Activated CD4-positive, alpha-beta memory T cell treated with anti-CD3 and anti-CD28 coated beads for 36 hours (primary cell): ENCODE data around the gene TOPAZ1. TPM values are rescaled to one million over a fixed set of nuclear protein-coding genes. Genes with fewer than 3 reads are reported as not detected.

Experiments
- CTCF ChIA-PET: fragments of 350-600 bp; sonication (Branson Sonifier 250); formaldehyde crosslinking; loops from one replicate; lab custom pipeline; 2021; ENCODE audit warnings: antibody characterized with exemption, inconsistent platforms; lab: Charles Lee
- POLR2A ChIA-PET: fragments of 350-600 bp; sonication (Branson Sonifier 250); formaldehyde crosslinking; loops from one replicate; lab custom pipeline; 2021; ENCODE audit warnings: antibody characterized with exemption; lab: Charles Lee
- DNase-seq: peaks from one replicate; pipeline ENCODE4 v3.0.0-alpha.2; 2020
- H3K27ac Mint-ChIP-seq: one replicate; pipeline ENCODE4 v1.8.0; 2021; ENCODE audit warnings: mixed read lengths
- H3K27me3 Mint-ChIP-seq: one replicate; pipeline ENCODE4 v1.8.0; 2021; ENCODE audit warnings: mixed read lengths
- H3K36me3 Mint-ChIP-seq: one replicate; pipeline ENCODE4 v1.8.0; 2021; ENCODE audit warnings: mixed read lengths
- H3K4me1 Mint-ChIP-seq: one replicate; pipeline ENCODE4 v1.8.0; 2021; ENCODE audit warnings: low read depth, mixed read lengths
- H3K4me3 Mint-ChIP-seq: one replicate; pipeline ENCODE4 v1.8.0; 2021; ENCODE audit warnings: mild to moderate bottlenecking, mixed read lengths
- H3K9me3 Mint-ChIP-seq: one replicate; pipeline ENCODE4 v1.8.0; 2021; ENCODE audit warnings: mixed read lengths
- intact Hi-C: fragments of 100-400 bp; cut with micrococcal nuclease; formaldehyde crosslinking; loops from one replicate; pipeline ENCODE4 v1.15.1; 2023
- total RNA-seq, 2 experiments: library from RNA; stranded (reverse); gene quantifications; one replicate each; pipeline ENCODE4 v1.2.3, GENCODE V29; 2021

Gene TOPAZ1
- total RNA-seq, 2 experiments from 2014 or later = not detected

DNA sequence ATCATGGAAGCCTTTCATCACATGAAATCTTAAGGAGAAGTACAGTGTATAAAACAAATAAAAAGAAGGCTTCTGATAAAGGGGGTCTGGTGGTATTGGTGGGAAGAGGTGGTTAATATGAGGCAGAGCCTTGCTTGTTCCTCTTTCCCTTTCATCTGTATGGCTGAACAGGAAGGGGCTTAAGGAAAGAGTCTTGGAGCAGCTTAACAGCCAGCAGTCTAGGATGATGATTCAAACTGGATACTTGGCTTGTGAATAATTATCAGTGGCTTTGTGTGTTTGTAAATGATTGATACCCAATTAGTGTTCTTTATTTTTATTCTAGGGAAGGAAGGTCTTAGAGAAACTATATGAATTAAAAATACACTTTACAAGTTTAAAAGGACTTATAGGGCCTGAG lies 67.8 kb downstream of the TOPAZ1 start:
- H3K27me3 Mint-ChIP-seq = peaks cover 6% of the 10 kb centered on the region
- no peak overlapping the region for H3K4me3 Mint-ChIP-seq
- intact Hi-C loops = no loop called here
- DNase-seq = no peak
- H3K27ac Mint-ChIP-seq = no peak overlapping the region
- no peaks in the 10 kb centered on the region for H3K4me1 Mint-ChIP-seq
- ChIA-PET POLR2A (no interaction called here), CTCF (no interaction called here)
- no peaks in the 10 kb centered on the region for H3K9me3 Mint-ChIP-seq
- H3K36me3 Mint-ChIP-seq = no peaks in the 10 kb centered on the region

DNA sequence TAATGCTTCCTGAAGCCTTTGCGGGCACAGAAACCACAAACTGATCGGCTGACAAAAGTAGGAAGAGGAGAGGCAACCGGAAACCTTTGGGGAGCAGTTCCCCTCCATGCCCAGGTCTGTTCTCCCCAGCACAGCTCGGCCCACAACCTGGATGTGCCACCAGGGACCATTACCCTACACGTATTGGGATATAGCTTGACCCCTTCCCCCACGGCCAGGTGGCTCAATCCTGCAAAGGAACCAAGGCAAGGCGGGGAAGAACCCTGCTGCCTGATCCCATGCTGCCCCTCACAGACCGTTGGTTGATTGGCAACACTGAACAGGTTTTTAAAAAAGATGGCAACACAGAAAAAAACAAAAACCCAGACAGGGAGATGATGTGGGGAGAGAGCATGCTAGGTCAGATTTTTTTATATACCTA lies 77.2 kb downstream of the TOPAZ1 start:
- POLR2A ChIA-PET = no interaction called here
- intact Hi-C loops = no loop called here
- H3K27ac Mint-ChIP-seq = no peak overlapping the region
- no peaks in the 10 kb centered on the region for H3K4me1 Mint-ChIP-seq
- H3K4me3 Mint-ChIP-seq = no peak overlapping the region
- H3K36me3 Mint-ChIP-seq = no peaks in the 10 kb centered on the region
- H3K27me3 Mint-ChIP-seq = peaks cover 6% of the 10 kb centered on the region
- H3K9me3 Mint-ChIP-seq = no peaks in the 10 kb centered on the region
- CTCF ChIA-PET = no interaction called here
- no peak for DNase-seq

DNA sequence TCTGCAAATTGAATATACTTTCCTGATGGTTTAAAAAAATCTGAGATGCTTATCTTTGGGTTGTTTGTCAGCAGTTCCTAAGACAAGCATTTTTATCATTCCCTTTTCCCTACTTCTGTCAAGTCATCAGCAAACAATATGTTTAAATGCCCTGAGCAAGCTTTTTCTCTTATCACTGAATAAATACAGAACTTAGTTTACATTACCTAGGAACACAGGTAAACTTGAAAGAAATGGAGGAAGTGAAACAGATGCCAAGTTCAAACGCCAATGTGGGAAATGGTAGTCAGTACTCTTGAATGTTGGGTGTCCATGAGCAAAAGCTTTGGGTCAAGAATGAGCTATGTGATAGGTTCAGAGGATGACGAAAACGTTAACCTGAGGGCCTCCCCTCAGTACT lies 79.6 kb downstream of the TOPAZ1 start:
- no peak for DNase-seq
- POLR2A ChIA-PET = no interaction called here
- Mint-ChIP-seq H3K4me1 (no peaks in the 10 kb centered on the region), H3K9me3 (no peaks in the 10 kb centered on the region), H3K36me3 (no peaks in the 10 kb centered on the region), H3K4me3 (no peak overlapping the region), H3K27ac (no peak overlapping the region), H3K27me3 (peaks cover 10% of the 10 kb centered on the region)
- intact Hi-C loops = loop anchor here (5.0 kb wide), 2 partner anchors 191 to 211 kb away; no protein-coding TSS in a partner anchor
- CTCF ChIA-PET = interaction anchor here (1.4 to 3.0 kb wide), 2 partner anchors 8 to 211 kb away, joined by 5 to 13 read pairs; no protein-coding TSS in a partner anchor

DNA sequence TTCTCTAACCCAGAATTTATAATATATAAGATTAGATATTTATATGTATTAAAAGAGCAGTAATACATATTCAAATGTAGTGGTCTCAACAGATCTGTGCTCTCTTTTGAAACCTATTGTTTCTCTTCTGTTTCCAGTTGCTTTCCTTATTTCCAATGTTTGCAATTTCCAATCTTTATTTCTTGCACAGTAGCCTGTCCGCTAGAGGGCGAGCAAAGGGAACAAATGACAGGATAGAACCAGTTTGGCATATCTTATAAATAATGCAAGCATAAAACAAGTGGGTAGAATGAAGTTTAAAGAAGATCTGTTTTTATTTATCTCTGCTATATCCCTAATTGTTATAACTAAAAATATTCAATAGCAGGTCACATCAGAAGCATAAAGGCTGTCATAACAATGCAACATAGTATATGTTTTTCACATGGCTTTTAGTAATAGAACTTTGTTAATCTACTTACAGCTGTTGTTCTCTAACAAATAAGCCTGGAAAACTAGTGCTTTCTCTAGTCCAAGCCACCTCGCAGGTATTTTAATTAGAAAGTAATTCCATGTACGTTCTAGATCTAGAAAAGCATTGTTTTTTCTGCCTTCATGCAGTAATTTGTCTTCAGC lies 81.8 kb downstream of the TOPAZ1 start:
- POLR2A ChIA-PET = no interaction called here

DNA sequence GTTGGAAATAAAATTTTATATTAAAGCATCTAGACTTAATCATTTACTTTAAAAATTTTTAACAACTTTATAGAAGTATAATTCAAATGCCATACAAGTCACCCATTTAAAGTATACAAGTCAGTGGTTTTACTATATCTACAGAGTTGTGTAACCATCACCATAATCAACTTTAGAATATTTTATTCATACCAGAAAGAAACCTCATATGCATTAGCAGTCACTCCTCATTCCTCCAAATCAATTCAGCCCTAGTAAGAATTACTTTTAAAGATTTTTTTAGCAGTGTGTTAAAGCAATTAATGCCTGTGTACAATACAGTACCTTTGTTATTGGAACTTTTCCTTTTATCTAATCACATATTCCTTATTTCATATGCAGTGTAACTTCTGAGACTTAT lies 82.9 kb downstream of the TOPAZ1 start:
- intact Hi-C loops = loop anchor here (5.0 kb wide), 2 partner anchors 188 to 208 kb away; no protein-coding TSS in a partner anchor
- ChIA-PET POLR2A (no interaction called here), CTCF (interaction anchor here (1.0 to 2.3 kb wide), 5 partner anchors 11 to 590 kb away, joined by 4 to 10 read pairs (median 4); partner anchors contain the start of gene TCAIM)
- no peaks in the 10 kb centered on the region for H3K4me1 Mint-ChIP-seq
- peaks cover 8% of the 10 kb centered on the region for H3K27me3 Mint-ChIP-seq
- H3K4me3 Mint-ChIP-seq = no peak overlapping the region
- no peaks in the 10 kb centered on the region for H3K36me3 Mint-ChIP-seq
- no peak for DNase-seq
- no peaks in the 10 kb centered on the region for H3K9me3 Mint-ChIP-seq
- H3K27ac Mint-ChIP-seq = no peak overlapping the region

More for the DNA sequence above, 81.8 kb downstream of the TOPAZ1 start:
- CTCF ChIA-PET = interaction anchor here (0.6 to 3.0 kb wide), 13 partner anchors 8 to 591 kb away, joined by 3 to 13 read pairs (median 4); partner anchors contain the start of genes TCAIM and ZNF502
- Mint-ChIP-seq H3K4me3 (no peak overlapping the region), H3K36me3 (no peaks in the 10 kb centered on the region), H3K27ac (no peak overlapping the region), H3K27me3 (peaks cover 6% of the 10 kb centered on the region), H3K9me3 (no peaks in the 10 kb centered on the region), H3K4me1 (no peaks in the 10 kb centered on the region)
- intact Hi-C loops = loop anchor here (5.0 kb wide), 2 partner anchors 189 to 209 kb away; no protein-coding TSS in a partner anchor
- peak; percentile 65 for DNase-seq

DNA sequence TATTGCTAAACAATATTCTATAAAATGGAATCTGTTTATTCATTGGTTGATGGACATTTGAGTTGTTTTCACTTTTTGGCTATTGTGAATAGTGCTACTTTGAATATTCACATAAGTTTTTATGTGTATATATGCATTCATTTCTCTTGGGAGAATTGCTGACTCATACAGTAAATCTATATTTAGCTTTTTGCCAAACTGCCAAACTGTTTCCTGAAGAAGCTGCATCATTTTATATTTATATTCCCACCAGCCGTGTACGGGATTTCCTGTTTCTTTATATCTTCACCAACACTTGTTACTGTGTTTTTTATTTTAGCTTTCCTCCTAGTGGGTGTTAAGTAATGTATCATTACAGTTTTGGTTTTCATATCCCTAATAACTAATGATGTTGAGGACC lies 84.3 kb downstream of the TOPAZ1 start:
- ChIA-PET POLR2A (interaction anchor here (0.7 kb wide), 1 partner anchor 94 kb away, joined by 3 read pairs; no protein-coding TSS in a partner anchor), CTCF (interaction anchor here (0.7 kb wide), 1 partner anchor 55 kb away, joined by 3 read pairs; no protein-coding TSS in a partner anchor)
- no peak overlapping the region for H3K27ac Mint-ChIP-seq
- H3K4me3 Mint-ChIP-seq = no peak overlapping the region
- no peak for DNase-seq
- no peaks in the 10 kb centered on the region for H3K9me3 Mint-ChIP-seq
- H3K36me3 Mint-ChIP-seq = no peaks in the 10 kb centered on the region
- intact Hi-C loops = no loop called here
- H3K27me3 Mint-ChIP-seq = peaks cover 14% of the 10 kb centered on the region
- H3K4me1 Mint-ChIP-seq = no peaks in the 10 kb centered on the region

DNA sequence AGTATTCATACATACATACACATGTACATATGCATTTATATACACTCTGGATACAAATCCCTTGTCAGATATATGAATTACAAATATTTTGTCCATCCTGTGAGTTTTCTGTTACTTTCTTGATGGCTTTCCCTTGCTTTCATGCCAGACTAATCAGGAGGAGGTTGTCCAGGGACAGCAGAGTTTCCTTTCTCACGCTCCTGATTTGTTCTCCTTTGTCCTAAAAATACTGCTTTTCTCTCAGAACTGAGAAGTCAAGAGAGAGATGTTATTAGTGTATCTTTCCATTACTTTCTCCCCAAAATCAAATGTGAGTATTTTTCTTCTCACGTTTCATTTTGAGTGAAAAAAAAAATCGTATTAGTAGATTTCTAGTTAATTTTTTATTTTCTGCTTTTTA lies 84.8 kb downstream of the TOPAZ1 start:
- Mint-ChIP-seq H3K36me3 (no peaks in the 10 kb centered on the region), H3K4me3 (no peak overlapping the region), H3K9me3 (no peaks in the 10 kb centered on the region), H3K4me1 (no peaks in the 10 kb centered on the region), H3K27ac (no peak overlapping the region), H3K27me3 (peaks cover 14% of the 10 kb centered on the region)
- POLR2A ChIA-PET = interaction anchor here (0.7 kb wide), 1 partner anchor 94 kb away, joined by 3 read pairs; no protein-coding TSS in a partner anchor
- intact Hi-C loops = no loop called here
- DNase-seq = no peak
- CTCF ChIA-PET = interaction anchor here (0.7 kb wide), 1 partner anchor 54 kb away, joined by 3 read pairs; no protein-coding TSS in a partner anchor

DNA sequence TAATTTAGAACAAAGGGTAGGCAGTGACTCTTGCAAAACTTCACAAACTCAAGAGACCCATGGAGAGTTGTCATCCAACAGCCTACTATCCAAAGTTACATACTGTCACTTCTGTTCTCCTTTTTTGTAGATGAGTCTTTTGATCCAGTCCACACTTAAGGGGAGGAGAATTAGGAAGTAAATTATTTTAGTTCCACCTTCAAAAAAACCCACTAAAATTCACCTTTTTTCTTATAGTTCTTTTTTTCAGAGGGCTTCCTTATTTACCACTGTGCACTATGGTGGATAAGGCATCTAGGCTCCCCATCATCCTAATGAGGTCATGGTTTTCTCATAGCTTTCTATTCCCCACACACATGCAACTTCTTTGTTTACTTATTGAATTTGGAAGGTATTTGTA lies 88.3 kb downstream of the TOPAZ1 start:
- intact Hi-C loops = loop anchor here (10.0 kb wide), 2 partner anchors 295 to 1365 kb away; partner anchors contain the start of gene ZNF197
- CTCF ChIA-PET = no interaction called here
- Mint-ChIP-seq H3K36me3 (no peaks in the 10 kb centered on the region), H3K27me3 (peaks cover 20% of the 10 kb centered on the region), H3K4me1 (no peaks in the 10 kb centered on the region), H3K9me3 (no peaks in the 10 kb centered on the region), H3K27ac (no peak overlapping the region), H3K4me3 (no peak overlapping the region)
- POLR2A ChIA-PET = no interaction called here
- DNase-seq = no peak

- H3K36me3 Mint-ChIP-seq = no peaks in the 10 kb centered on the region
- POLR2A ChIA-PET = no interaction called here
- no peak overlapping the region for H3K27ac Mint-ChIP-seq
- intact Hi-C loops = loop anchor here (10.0 kb wide), 2 partner anchors 294 to 1364 kb away; partner anchors contain the start of gene ZNF197
- H3K27me3 Mint-ChIP-seq = peaks cover 19% of the 10 kb centered on the region
- CTCF ChIA-PET = interaction anchor here (1.2 kb wide), 1 partner anchor 8 kb away, joined by 4 read pairs; no protein-coding TSS in a partner anchor
- no peak for DNase-seq
- no peaks in the 10 kb centered on the region for H3K4me1 Mint-ChIP-seq
- no peak overlapping the region for H3K4me3 Mint-ChIP-seq
- no peaks in the 10 kb centered on the region for H3K9me3 Mint-ChIP-seq
Measured at GRCh38 chr3:44330444-44330843, 88.8 kb downstream of the TOPAZ1 start.

DNA sequence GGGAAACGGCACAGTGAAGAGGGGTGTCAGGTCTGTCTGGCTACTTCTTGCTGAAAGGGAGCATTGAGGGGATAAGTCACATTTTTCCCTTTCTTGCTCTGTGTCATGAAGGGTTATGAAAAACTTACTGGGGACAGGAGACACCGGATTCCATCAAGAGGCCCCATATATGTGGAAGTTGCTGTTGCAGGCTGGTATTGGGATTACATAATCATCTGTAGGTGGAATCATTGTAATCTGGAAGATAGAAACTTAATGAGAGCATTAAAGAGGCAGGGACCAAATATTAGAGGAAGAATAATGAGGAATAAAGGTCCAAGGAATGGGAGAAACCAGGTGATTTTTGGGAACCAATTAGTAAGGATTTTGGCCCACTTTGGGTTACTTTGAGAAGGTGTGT lies 92.6 kb downstream of the TOPAZ1 start:
- Mint-ChIP-seq H3K4me1 (peaks cover 8% of the 10 kb centered on the region), H3K27me3 (peaks cover 15% of the 10 kb centered on the region), H3K9me3 (no peaks in the 10 kb centered on the region), H3K4me3 (no peak overlapping the region), H3K27ac (no peak overlapping the region), H3K36me3 (no peaks in the 10 kb centered on the region)
- ChIA-PET POLR2A (no interaction called here), CTCF (no interaction called here)
- intact Hi-C loops = loop anchor here (10.0 kb wide), 2 partner anchors 290 to 1360 kb away; partner anchors contain the start of gene ZNF197
- no peak for DNase-seq

GRCh38 chr3:44337248-44337785 lies 95.6 kb downstream of the TOPAZ1 start:
- H3K9me3 Mint-ChIP-seq = no peaks in the 10 kb centered on the region
- CTCF ChIA-PET = interaction anchor here (1.4 to 1.8 kb wide), 2 partner anchors 13 to 195 kb away, joined by 4 to 10 read pairs; no protein-coding TSS in a partner anchor
- no peak for DNase-seq

More at GRCh38 chr3:44337248-44337785, 95.6 kb downstream of the TOPAZ1 start:
- Mint-ChIP-seq H3K4me1 (peaks cover 22% of the 10 kb centered on the region), H3K4me3 (peak overlapping the region; percentile 98), H3K36me3 (peaks cover 2% of the 10 kb centered on the region), H3K27ac (peak overlapping the region; percentile 97), H3K27me3 (peaks cover 9% of the 10 kb centered on the region)
- intact Hi-C loops = loop anchor here (5.0 to 10.0 kb wide), 4 partner anchors 287 to 1357 kb away; partner anchors contain the start of genes ABHD5, SNRK and ZNF197
- POLR2A ChIA-PET = interaction anchor here (1.0 to 2.1 kb wide), 4 partner anchors 103 to 425 kb away, joined by 5 to 18 read pairs (median 6); partner anchors contain the start of genes KIAA1143, KIF15 and ZNF445
